GM21423 (cell line): ENCODE data around the gene GRAP2.
A peak's percentile ranks its signal among the peaks of the same experiment; 100 is the strongest.
"Not testable (repeated sequence)": the region's sequence is repeated elsewhere in the genome, so short reads cannot be mapped to it uniquely, and the experiment has no call there.

Experiments used
- ATAC-seq: cut with Tn5 transposase; IDR thresholded peaks from one replicate; pipeline ENCODE4 v1.9.1; 2021; ENCODE audit warnings: mild to moderate bottlenecking, moderate library complexity; ENCODE audit not compliant: unreplicated experiment

Gene GRAP2

DNA sequence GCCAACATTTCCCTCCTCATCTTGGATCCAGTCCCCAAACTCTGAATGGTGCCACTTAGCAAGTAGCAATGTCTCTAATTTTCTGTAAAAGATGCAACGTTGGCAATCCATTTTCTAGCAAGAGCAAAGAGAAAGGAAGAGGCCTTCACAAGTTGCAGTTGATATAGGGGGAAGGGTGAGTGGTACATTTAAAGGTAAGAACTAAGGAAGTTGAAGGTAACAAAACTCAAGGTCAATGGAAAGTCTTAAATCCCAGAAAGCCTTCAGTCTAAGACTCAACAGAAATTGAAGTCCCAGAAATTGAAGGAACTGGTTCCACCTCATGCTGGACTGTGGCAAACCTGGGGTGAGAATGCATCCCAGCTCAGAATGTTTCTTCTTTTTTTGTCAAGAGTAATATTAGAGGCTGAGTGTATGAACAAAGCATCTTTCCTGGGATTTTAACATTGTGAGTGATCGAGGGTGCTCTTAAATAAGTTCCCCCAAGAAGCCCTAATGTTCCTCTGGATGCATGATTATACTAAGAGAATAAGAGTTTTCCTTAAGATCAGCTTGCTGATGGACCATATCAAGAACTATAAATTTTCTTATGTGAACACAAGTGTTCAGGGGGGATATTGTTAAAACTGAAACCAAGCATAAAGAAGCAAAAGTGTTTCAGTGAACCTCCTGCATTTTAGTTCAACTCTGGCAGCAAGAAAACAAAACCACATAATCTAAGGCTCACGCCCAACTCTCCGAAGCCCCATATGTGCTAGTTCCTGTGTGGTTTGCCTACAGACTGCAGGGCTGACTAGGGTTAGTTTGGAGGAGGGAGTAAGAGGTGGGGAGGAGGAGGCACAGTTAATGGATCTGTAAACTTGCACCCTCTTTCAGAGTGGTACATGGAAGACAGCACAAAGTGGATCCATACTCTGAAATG, at the start of gene GRAP2:
Gene GRAP2 (plus strand): TSS at position 779 of the 922 bp plus-strand sequence. CDS start 46,023 bp downstream, outside the sequence.
- peak; percentile 80 for ATAC-seq

DNA sequence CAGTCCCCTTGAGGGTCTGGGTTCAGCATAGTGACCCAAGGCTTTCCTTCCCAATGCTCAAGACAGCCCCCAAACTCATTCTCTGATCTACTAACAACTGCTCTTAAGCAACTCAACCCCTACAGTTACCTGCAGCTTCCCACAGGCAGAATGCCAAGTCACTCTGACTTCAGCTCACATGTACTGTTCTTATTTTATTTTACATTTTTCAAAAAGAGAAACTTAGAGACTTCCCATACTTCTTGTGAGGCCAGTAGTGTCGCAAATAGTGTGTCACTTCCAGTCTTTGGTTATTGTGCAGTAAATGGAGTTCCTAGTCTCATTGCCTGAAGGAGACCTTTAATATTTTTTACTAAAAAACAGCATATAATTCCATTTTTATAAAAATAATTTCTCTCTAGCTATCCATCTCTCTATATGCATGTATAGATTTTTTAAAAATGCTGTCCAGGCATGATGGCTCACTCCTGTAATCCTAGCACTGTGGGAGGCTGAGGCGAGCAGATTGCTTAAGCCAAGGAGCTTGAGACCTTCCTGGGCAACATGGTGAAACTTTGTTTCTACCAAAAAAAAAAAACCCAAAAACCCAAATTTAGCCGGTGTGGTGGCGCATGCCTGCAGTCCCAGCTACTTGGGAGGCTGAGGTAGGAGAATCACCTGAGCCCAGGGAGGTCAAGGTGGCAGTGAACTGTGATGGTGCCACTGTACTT, 49.1 kb upstream of the GRAP2 start:
- no peak for ATAC-seq

DNA sequence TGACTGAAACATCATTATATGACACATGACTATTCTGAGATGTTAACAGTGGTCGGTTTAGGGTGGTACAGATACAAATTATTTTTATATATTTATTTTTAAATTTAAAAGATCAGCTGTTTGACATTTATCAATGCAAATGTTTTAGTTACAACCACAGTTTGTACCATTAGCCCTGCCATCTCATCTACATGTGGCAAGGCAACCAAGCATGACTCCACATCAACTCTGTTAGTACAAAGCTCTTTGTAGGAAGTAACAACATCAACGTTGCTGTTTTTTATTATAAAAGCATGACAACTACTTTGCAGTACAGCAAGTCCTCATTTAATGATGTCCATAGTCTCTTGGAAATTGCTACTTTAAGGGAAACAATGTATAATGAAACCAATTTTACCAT, 48.1 kb upstream of the GRAP2 start:
- ATAC-seq, result no peak

DNA sequence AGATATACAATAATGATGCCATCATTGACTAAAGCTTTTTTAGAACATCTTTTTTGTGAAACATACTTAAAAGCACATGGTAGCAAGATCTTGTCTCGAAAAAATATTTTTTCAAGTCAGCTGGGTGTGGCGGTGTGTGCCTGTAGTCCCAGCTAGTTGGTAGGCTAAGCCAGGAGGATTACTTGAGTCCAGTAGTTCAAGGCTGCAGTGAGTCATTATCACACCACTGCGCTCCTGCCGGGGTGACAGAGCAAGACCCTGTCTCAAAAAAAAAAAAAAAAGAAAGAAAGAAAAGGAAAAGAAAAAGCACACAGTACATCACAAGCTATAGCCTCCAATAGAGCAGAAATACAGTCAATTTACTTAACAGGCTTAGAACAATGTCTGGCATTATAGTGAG, 44.3 kb upstream of the GRAP2 start:
- ATAC-seq, result no peak

DNA sequence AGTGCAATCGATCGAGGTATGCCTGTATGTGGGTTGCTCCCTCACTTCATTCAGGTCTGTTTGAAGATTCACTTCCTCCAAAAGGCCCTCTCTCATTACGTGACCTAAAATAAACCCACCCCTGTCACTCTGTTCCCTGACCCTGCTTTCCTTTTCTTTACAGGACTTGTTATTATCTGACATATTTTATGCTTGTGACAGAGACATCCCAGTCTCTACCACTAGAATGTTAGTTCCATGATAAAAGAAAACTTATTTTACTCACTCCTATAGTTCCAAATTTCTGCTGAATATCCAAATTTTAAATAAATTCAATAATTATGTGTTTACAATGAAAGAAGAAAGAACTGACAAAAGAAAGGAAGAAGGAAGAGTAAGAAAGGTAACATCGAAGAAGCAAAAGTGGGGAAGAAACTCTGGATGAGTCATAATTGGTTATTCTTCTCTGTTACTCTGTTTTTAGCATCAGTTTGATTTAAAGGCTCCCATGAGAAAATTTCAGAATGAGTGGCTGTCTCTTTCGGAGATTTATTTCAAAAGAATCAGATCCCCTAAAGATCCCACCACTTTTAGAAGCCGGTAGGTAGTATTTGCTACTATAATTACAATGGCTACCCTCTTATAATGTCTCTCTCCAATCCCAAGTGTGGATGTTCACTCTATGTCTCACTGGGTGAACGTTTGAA, 40.8 kb upstream of the GRAP2 start:
- no peak for ATAC-seq

DNA sequence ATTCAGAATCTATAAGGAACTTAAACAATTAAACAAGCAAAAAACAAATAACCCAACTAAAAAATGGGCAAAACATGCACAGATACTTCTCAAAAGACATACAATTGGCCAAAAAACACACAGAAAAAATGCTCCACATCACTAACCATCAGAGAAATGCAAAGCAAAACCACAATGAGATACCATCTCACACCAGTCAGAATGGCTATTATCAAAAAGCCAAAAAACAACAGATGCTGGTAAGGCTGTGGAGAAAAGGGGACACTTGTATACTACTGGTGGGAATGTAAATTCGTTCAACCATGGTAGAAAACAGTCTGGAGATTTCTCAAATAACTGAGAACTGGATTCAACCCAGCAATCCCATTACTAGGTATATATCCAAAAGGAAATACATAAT, 32.1 kb upstream of the GRAP2 start:
- ATAC-seq, result no peak

DNA sequence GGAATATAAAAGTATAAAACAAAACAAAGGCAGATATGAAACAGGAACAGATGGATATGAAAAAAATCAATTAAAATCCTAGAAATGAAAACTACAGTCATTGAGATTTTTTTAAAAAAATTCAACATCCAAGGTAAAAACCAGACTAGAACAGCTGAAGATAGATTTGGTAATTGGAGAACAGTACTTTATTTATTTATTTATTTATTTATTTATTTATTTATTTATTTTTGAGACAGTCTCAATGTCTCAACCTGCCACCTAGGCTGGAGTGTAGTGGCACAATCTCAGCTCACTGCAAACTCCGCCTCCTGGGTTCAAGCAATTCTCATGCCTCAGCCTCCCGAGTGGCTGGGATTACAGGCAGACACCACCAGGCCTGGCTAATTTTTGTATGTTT, 31.1 kb upstream of the GRAP2 start:
- ATAC-seq, result not testable (repeated sequence)

DNA sequence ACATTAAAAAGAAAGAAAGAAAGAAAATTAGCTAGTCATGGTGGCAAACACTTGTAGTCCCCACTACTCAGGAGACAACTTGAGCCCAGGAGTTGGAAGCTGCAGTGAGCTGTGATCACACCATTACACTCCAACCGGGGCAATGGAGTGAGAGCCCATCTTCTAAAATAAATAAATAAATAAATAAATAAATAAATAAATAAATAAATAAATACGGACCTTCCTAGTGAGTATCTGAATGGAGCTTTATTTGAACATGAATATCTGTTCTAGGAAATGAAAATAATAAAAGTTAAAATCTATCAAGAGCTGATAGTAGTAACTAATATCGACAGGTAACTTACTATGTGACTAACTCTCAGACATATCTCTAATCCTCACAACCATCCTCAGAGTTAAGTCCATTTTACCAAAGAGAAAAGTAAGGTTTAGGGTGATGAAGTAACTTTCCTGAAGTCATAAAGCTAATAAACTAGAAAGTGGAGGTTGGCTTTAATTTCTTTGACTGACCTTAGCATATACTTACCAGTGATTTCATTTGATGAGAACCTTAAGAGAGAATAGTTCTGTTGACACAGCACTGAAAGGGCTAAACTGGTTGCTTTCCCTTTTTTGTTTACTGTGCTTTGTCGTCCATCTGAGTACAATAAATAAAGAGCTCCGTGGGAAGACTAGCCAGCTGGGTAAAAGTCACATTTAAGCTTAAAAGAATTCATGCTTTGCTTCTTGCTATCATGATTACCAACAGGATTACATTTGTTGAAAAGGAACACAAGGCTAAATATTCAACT, 29.7 kb upstream of the GRAP2 start:
- no peak for ATAC-seq

DNA sequence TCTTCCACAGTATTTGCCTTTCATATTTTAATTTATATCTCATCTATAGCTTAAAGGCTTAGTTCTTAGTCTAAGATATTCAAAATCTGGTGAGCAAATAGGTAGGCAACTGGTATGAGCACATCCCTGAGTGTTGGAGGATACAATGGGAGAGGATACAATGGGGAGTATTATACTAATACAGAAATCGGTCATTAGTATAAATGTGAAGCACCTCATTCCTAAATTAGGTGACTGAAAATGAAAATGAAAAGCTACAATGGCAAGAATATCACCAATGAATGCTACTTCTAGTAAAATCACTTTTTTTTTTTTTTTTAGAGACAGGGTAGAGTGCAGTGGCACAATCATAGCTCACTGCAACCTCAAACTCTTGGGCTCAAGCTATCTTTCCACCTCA, 28.3 kb upstream of the GRAP2 start:
- ATAC-seq, result no peak

DNA sequence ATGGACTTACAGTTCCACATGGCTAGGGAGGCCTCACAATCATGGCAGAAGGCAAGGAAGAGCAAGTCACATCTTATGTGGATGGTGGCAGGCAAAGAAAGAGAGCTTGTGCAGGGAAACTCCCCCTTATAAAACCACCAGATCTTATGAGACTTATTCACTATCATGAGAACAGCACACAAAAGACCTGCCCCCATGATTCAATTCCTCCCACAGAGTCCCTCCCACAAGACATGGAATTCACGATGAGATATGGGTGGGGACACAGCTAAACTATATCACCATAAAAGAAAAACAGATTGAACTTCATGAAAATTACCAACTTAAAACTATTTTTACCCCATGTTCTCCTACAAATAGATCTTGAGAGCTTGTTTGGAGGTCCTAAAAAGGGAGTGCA, 26.9 kb upstream of the GRAP2 start:
- no peak for ATAC-seq

DNA sequence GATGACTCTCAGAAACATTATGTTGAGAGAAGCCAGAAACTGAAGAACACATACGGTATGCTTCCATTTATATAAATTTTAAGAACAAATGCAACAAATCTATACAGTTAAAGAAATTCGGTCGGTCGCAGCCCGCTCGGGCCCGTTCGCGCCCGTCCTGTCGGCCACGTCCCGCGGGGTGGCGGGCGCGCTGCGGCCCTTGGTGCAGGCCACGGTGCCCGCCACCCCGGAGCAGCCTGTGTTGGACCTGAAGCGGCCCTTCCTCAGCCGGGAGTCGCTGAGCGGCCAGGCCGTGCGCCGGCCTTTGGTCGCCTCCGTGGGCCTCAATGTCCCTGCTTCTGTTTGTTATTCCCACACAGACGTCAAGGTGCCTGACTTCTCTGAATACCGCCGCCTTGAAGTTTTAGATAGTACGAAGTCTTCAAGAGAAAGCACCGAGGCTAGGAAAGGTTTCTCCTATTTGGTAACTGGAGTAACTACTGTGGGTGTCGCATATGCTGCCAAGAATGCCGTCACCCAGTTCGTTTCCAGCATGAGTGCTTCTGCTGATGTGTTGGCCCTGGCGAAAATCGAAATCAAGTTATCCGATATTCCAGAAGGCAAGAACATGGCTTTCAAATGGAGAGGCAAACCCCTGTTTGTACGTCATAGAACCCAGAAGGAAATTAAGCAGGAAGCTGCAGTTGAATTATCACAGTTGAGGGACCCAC, 25.6 kb upstream of the GRAP2 start:
- not testable (repeated sequence) for ATAC-seq

DNA sequence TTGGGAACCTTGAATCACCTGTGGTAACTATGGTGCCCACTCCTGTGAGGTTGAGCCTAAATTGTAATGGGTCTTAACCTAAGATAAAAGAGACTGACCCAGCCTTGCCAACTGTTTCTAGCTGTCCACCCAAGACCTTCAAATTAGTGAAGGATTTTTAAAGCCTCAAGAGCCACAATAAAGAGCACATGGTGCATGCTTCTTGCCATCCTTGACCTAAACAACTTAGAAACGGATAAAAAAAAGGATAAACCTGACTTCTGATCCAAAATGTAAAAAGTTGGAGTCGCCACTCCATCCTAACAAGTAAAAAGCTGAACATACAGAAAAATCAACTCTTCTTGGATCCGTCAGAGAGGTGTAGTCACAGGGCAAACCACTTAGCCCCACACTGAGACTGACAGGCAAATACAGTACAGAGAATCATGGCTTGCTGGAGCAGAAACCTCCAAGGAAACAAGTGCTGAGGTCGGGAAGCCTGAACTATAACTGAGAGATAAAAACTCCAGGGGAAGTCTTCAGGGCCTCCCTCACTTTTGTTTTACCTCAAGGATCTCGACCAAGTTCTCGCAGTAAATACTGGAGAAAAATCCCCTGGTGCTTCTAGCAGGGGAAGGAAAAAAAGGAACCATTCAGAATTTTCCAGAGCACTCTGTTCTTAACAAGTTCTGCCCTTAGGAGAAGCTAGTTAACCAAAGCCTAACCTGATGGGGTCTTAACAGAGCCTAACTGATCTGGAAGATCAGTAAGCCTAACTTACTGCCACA, 23.6 kb upstream of the GRAP2 start:
- no peak for ATAC-seq

DNA sequence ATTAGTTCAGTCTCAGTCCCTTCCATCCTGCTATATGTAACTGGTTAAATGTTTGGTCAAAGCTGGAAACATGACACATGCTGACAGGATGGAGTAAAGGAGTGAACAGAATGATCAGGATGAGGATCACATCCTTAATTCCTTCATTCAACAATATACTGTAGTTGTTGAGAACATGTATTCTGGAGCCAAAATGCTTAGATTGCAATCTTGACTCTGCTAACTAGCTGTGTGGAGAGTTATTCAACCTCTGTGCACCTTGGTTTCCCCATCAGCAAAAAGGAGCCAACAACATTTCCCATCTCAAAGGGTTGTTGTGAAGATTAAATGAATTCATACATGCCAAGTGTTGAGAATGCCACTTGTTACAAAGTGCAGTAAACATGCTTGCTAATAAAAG, 20.2 kb upstream of the GRAP2 start:
- ATAC-seq, result no peak

DNA sequence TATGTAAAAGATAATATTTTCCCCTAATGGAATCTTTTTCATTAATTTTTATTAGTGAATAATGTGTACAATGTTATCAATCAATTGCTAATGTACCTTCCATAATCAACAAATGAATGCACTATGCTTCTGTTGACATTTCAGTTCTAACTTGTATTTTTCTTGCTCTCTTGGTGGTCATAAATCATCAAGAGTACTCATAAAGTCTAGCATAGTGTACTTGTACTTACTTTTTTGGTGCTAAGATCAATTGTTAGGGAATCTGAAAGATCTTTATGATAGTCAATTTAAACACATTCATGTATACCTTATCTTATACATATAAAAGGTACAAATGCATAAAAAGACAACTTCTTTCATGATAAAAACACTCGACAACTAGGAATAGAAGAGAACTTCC, 17.8 kb upstream of the GRAP2 start:
- no peak for ATAC-seq

DNA sequence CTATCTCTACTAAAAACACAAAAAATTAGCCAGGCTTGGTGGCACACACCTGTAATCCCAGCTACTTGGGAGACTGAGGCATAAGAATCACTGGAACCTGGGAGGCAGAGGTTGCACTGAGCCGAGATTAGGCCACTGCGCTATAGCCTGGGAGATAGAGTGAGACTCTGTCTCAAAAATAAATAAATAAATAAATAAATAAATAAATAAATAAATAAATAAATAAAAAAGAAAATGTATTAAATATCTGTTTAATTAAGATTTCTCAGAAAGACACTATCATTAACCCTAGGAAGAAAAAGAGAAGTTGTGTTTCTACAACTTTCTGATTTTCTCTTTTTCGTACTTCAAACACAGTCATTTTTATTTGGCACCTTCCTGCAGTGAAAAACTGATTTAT, 11.0 kb upstream of the GRAP2 start:
- ATAC-seq, result not testable (repeated sequence)

DNA sequence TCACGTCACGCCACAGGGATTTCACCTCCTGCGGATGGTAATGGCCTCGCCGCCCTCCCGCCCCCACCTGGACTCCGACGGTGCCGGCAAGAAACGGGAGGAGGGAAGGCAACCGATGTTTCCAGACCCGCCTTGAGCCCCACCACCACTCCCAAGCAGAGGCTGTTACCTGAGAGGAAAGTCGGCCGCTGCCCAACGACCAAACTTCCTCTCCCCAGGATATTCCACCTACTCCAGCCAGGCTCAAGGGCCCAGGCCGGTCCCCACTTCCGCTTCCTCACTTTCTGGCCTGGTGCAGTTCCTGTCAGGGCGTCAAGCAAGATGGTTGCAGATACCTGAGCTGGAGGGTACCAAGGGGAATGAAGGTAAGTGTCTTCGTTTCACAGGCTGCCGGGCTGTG, 7.4 kb upstream of the GRAP2 start, which contains the start of gene ENTHD1:
Gene ENTHD1 (minus strand): TSS at position 235 of the 400 bp plus-strand sequence. CDS start 6,012 bp downstream, outside the sequence.
- no peak for ATAC-seq

DNA sequence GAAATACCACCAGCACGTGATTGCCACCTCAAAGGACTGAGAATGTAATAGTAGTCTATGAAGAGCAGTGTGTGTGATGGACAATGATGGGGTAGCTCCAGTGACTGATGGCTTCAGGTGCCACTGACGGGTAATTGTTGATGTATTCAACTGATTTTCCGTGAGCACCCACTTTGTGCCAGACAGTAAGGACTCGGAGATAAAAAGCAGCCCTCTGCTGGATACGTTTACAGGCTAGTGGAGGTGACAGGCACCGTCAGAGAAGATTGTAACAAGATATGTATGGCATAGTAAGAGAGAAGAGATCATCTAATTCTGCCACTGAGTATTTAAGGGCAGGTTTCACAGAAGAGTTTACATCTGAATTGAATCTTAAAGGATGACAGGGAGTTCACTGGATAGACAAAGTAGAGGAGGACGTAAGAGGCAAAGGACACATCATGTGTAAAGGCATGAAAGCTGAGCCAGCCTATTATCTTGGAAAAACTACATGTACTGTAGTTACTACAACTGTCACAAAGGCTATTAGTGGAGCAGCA, 6.3 kb upstream of the GRAP2 start:
- no peak for ATAC-seq

DNA sequence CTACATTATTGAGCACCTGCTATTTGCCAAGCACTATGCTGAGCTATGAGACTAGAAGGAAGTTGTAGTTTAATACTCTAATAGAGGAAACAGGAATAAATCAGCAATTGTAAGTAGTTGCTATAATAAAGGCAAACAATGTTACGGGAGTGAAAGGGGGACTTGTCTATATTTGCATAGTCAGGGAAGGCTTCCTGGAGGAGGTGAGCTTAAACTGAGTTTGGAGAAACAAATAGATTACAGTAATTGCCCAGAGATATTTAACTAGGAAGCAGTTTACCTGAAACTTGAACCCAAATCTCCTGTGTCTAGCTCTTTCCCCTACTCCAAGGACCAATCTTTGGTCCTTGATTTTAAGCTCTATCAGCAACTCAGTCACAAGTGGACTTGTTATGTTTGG, 5.2 kb upstream of the GRAP2 start:
- no peak for ATAC-seq
